Keratinocyte (primary cell): ENCODE data around the gene SAPCD1. TPM values are rescaled to one million over a fixed set of nuclear protein-coding genes. Genes with fewer than 3 reads are reported as not detected.
A peak's percentile ranks its signal among the peaks of the same experiment; 100 is the strongest.

Source experiments
- DNase-seq: peaks from one replicate; pipeline ENCODE4 v3.0.0-alpha.2; 2011; ENCODE audit warnings: low read depth, missing footprints, low spot score
- FAIRE-seq: peaks from 2 replicates; lab custom pipeline; 2011; peaks lifted over from hg19 to GRCh38; lab: Jason Lieb, UNC
- H2AFZ ChIP-seq: 2 replicates; pipeline ENCODE4 v1.6.0; 2012; ENCODE audit warnings: low read length, control low read depth, inconsistent platforms; ENCODE audit not compliant: control insufficient read depth
- H3K27ac ChIP-seq: 2 replicates; pipeline ENCODE4 v1.5.1; 2011; ENCODE audit warnings: low read length; ENCODE audit not compliant: control insufficient read depth, insufficient read depth
- H3K27me3 ChIP-seq: 3 replicates; pipeline ENCODE4 v1.6.0; 2011; ENCODE audit warnings: low read length; ENCODE audit not compliant: control insufficient read depth, insufficient read depth; ENCODE audit errors: extremely low read depth
- H3K36me3 ChIP-seq, 2 experiments: 2 replicates in 1 of 2; 3 replicates in 1 of 2; pipeline ENCODE4 v1.5.1; 2011; ENCODE audit warnings: low read length in 2 of 2, mild to moderate bottlenecking in 1 of 2; ENCODE audit not compliant: control insufficient read depth in 2 of 2, insufficient read depth in 2 of 2; ENCODE audit errors: extremely low read depth in 1 of 2
- H3K4me1 ChIP-seq: 3 replicates; pipeline ENCODE4 v1.5.1; 2011; ENCODE audit warnings: low read length; ENCODE audit not compliant: control insufficient read depth, insufficient read depth; ENCODE audit errors: extremely low read depth
- H3K4me2 ChIP-seq: 3 replicates; pipeline ENCODE4 v1.6.0; 2011; ENCODE audit warnings: low read depth, low read length; ENCODE audit not compliant: control insufficient read depth, insufficient read depth; ENCODE audit errors: extremely low read depth
- H3K4me3 ChIP-seq, 3 experiments: fragments of 200-600 bp in 1 of 3; sonication (generic) in 1 of 3; 2 replicates in 2 of 3; 3 replicates in 1 of 3; pipeline ENCODE4 v1.5.1; 2011 to 2016; ENCODE audit warnings: low read length in 3 of 3, mild to moderate bottlenecking in 3 of 3, control low read depth in 2 of 3, inconsistent platforms in 1 of 3, low read depth in 1 of 3, mixed read lengths in 1 of 3, mixed run types in 1 of 3, moderate library complexity in 1 of 3; ENCODE audit not compliant: control insufficient read depth in 2 of 3, insufficient read depth in 2 of 3; ENCODE audit errors: extremely low read depth in 1 of 3
- H3K79me2 ChIP-seq: 2 replicates; pipeline ENCODE4 v1.6.0; 2012; ENCODE audit warnings: low read length; ENCODE audit not compliant: control insufficient read depth, insufficient read depth
- H3K9ac ChIP-seq: 3 replicates; pipeline ENCODE4 v1.6.0; 2011; ENCODE audit warnings: low read length; ENCODE audit not compliant: control insufficient read depth, insufficient read depth; ENCODE audit errors: extremely low read depth
- H3K9me1 ChIP-seq: 3 replicates; pipeline ENCODE4 v1.6.0; 2011; ENCODE audit warnings: low read length; ENCODE audit not compliant: control insufficient read depth, insufficient read depth; ENCODE audit errors: extremely low read depth
- H3K9me3 ChIP-seq: 2 replicates; pipeline ENCODE4 v1.5.1; 2012; ENCODE audit warnings: low read depth, low read length; ENCODE audit not compliant: control insufficient read depth
- H4K20me1 ChIP-seq: 3 replicates; pipeline ENCODE4 v1.6.0; 2011; ENCODE audit warnings: low read length; ENCODE audit not compliant: control insufficient read depth, insufficient read depth; ENCODE audit errors: extremely low read depth
- CTCF ChIP-seq, 3 experiments: IDR thresholded peaks in 1 of 3; conservative IDR thresholded peaks in 1 of 3; optimal IDR thresholded peaks in 1 of 3; 2 replicates in 2 of 3; 3 replicates in 1 of 3; pipeline versions ENCODE3 to v1.5.1; 2011; ENCODE audit warnings: low read length in 3 of 3, mild to moderate bottlenecking in 3 of 3, moderate library complexity in 2 of 3, control low read depth in 1 of 3, inconsistent platforms in 1 of 3; ENCODE audit not compliant: insufficient read depth in 2 of 3; ENCODE audit errors: extremely low read depth in 1 of 3
- EZH2 ChIP-seq: IDR thresholded peaks from one replicate; pipeline ENCODE4 v1.6.1; 2012; ENCODE audit warnings: inconsistent platforms, mild to moderate bottlenecking, low read length, moderate library complexity
- dilution Hi-C: fragments of 300-500 bp; cut with MboI; formaldehyde crosslinking; loops from one replicate; pipeline ENCODE4 v1.7.0; 2020; ENCODE audit warnings: low sequenced_read_pairs; ENCODE audit not compliant: extremely low pct_ligation_motif_present
- polyA plus RNA-seq, 5 experiments: library from polyadenylated mRNA; depleted of rRNA in 3 of 5; stranded (reverse) in 3 of 5; stranded (forward) in 1 of 5; unstranded in 1 of 5; fragments of >200 nt; gene quantifications; 1 replicate in 1 of 5; 2 replicates in 3 of 5; 3 replicates in 1 of 5; pipeline versions ENCODE4 v1.2.1 to v1.2.3, GENCODE V29; 2011 to 2012; ENCODE audit warnings: missing spikeins in 2 of 5, low read depth in 1 of 5, low replicate concordance in 1 of 5

Gene SAPCD1
- polyA plus RNA-seq, 1 donor (not counting 4 experiments of a cell fraction or from before 2014, with no cell fraction given), result 2.1 TPM

DNA sequence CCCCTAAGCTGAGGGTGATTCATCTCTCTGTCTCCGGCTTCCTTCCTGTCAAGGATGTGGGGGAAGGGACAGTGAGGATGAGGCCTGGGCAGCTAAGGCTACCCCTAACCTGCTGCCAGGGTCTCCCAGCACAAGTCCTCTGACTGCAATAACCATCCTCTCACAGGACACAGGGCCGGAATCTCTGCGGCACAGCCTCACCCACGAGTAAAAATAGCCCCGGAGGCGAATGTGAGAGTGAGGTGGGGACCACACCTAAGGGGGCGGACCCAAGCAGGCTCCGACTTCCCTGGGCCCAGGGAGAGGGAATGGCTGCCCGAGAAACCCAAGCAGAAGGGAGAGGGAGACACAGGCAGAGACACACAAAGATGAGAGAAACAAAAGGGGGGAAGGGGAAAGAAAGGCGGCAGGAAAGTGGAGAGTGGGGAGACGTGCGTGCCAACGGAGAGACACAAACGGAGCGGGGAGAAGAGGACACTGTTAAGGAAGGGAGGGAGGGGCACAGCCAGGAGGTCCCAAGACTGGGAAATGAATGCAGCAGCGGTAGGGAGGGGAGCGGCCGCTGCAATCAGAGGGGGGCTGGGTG is 27.5 kb upstream of the SAPCD1 start:
- Histone ChIP-seq H3K9me1 (peaks cover 4% of the 10 kb centered on the region), H3K4me1 (peaks cover 43% of the 10 kb centered on the region), H3K27me3 (no peaks in the 10 kb centered on the region), H3K4me2 (peak overlapping the region; percentile 84), H3K27ac (peak overlapping the region; percentile 96), H2AFZ (peak overlapping the region; percentile 38), H4K20me1 (peaks cover 19% of the 10 kb centered on the region), H3K4me3 (peak overlapping the region; percentile 62 to 88 (median 66)), H3K79me2 (peaks cover 39% of the 10 kb centered on the region), H3K9ac (peak overlapping the region; percentile 90), H3K36me3 (peaks cover 24 to 40% of the 10 kb centered on the region in 2 experiments), H3K9me3 (no peaks in the 10 kb centered on the region)
- DNase-seq, result no peak
- no peak for TF ChIP-seq CTCF (optimal IDR thresholded peaks at IDR 0.05 in 1 of 3, IDR thresholded peaks at IDR 0.05 in 1 of 3, conservative IDR thresholded peaks at IDR 0.05 in 1 of 3; ENCODE audit: extremely low read depth in 1 of 3, insufficient read depth in 2 of 3, low read length in 3 of 3)
- dilution Hi-C loops, result no loop called here
- FAIRE-seq, result no peak

- Histone ChIP-seq H3K4me1 (peaks cover 42% of the 10 kb centered on the region), H3K9me1 (peaks cover 2% of the 10 kb centered on the region), H3K27ac (peak within 1 kb of the TSS; percentile 96), H3K4me3 (peak within 1 kb of the TSS; percentile 62 to 88 (median 66)), H3K9ac (peak within 1 kb of the TSS; percentile 90), H3K36me3 (peaks cover 21 to 34% of the 10 kb centered on the region in 2 experiments), H3K27me3 (no peaks in the 10 kb centered on the region), H2AFZ (peak within 1 kb of the TSS; percentile 67), H3K79me2 (peaks cover 39% of the 10 kb centered on the region), H3K9me3 (no peaks in the 10 kb centered on the region), H4K20me1 (peaks cover 14% of the 10 kb centered on the region), H3K4me2 (peak within 1 kb of the TSS; percentile 84)
- no peak for FAIRE-seq
- peak; percentile 59 for DNase-seq
- dilution Hi-C loops, result no loop called here
- TF ChIP-seq EZH2 (no peak), CTCF (optimal IDR thresholded peaks at IDR 0.05 in 1 of 3, IDR thresholded peaks at IDR 0.05 in 1 of 3, conservative IDR thresholded peaks at IDR 0.05 in 1 of 3; ENCODE audit: extremely low read depth in 1 of 3, insufficient read depth in 2 of 3, low read length in 3 of 3) (no peak)
Measured at GRCh38 chr6:31736021-31736767, 26.3 kb upstream of the SAPCD1 start, which contains the start of gene CLIC1. Gene CLIC1, minus strand, starts transcription at chr6:31736530. Its CDS starts 230 bp downstream, at chr6:31736300.
